Measurements from ENCODE around the gene FIG4. TPM values are rescaled to one million over a fixed set of nuclear protein-coding genes. Genes with fewer than 3 reads are reported as not detected.
"Not testable (repeated sequence)": the region's sequence is repeated elsewhere in the genome, so short reads cannot be mapped to it uniquely, and the experiment has no call there.

FIG4 gene
- total RNA-seq, 5 donors from 2014 or later (not counting 1 experiment from before 2014, with no cell fraction given) = 10.5 to 13.5 (median 11.5) TPM

DNA sequence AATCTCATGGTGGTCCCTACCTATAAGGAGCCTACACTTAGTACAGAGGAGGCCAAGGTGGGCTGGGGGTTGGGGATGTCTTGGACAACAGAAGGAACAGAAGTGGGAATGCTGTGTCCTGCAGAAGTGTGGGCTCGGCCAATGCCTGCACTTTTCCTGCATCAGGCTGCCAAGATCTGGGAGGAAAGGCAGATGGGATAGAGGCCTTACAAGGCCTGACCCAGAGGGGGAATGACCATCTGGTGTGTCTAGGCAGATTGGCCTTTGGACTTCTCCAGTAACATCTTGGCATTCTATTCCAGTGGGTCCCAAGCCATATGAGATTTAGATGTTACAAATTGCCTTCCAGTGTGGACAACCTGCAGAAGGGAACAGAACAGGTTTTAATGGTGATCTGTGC is 162.3 kb downstream of the FIG4 start:
- Mint-ChIP-seq H3K36me3 (no peaks in the 10 kb centered on the region), H3K4me1 (no peaks in the 10 kb centered on the region), H3K27ac (no peak overlapping the region), H3K9me3 (no peaks in the 10 kb centered on the region), H3K4me3 (no peak overlapping the region), H3K27me3 (peaks cover 0 to 8% of the 10 kb centered on the region in 2 donors)
- 100% methylated on average over 1 of the region's 1 CpG for WGBS (ENCODE audit: insufficient coverage)
- Histone ChIP-seq H3K4me1 (ENCODE audit: control insufficient read depth in 1 of 2, extremely low read depth in 1 of 2, insufficient read depth in 2 of 2, low read length in 2 of 2) (no peaks in the 10 kb centered on the region), H3K27ac (ENCODE audit: low read length) (no peak overlapping the region), H3K36me3 (ENCODE audit: control insufficient read depth in 2 of 2, extremely low read depth in 1 of 2, insufficient read depth in 1 of 2, low read length in 1 of 2) (no peaks in the 10 kb centered on the region), H3K4me3 (ENCODE audit: control insufficient read depth in 1 of 2, extremely low read depth in 1 of 2, low read length in 1 of 2) (no peak overlapping the region), H3K27me3 (replicated peaks in 1 of 2; ENCODE audit: control insufficient read depth in 2 of 2, extremely low read depth in 1 of 2, insufficient read depth in 2 of 2, low read length in 1 of 2) (no peaks in the 10 kb centered on the region), H3K9me3 (no peaks in the 10 kb centered on the region)
- ChIA-PET CTCF (no interaction called here), POLR2A (no interaction called here)
- ATAC-seq (replicated peaks in 1 of 4) = no peak
- DNase-seq = no peak

- H3K9me3 ChIP-seq = no peaks in the 10 kb centered on the region
- H3K4me1 ChIP-seq (ENCODE audit: control insufficient read depth in 1 of 2, extremely low read depth in 1 of 2, insufficient read depth in 2 of 2, low read length in 2 of 2) = no peaks in the 10 kb centered on the region
- DNase-seq = no peak
- no peaks in the 10 kb centered on the region for H3K9me3 Mint-ChIP-seq
- H3K27ac ChIP-seq (ENCODE audit: low read length) = no peak overlapping the region
- ChIA-PET CTCF (no interaction called here), POLR2A (no interaction called here)
- H3K27me3 Mint-ChIP-seq = peaks cover 0 to 8% of the 10 kb centered on the region in 2 donors
- H3K4me1 Mint-ChIP-seq = no peaks in the 10 kb centered on the region
- no peaks in the 10 kb centered on the region for H3K36me3 Mint-ChIP-seq
- H3K27me3 ChIP-seq (replicated peaks in 1 of 2; ENCODE audit: control insufficient read depth in 2 of 2, extremely low read depth in 1 of 2, insufficient read depth in 2 of 2, low read length in 1 of 2) = no peaks in the 10 kb centered on the region
- no peak for ATAC-seq (replicated peaks in 1 of 4)
- H3K27ac Mint-ChIP-seq = no peak overlapping the region
- no CpG with 5 or more reads among the region's 2 CpGs for WGBS (ENCODE audit: insufficient coverage)
- H3K4me3 ChIP-seq (ENCODE audit: control insufficient read depth in 1 of 2, extremely low read depth in 1 of 2, low read length in 1 of 2) = no peak overlapping the region
- H3K4me3 Mint-ChIP-seq = no peak overlapping the region
- H3K36me3 ChIP-seq (ENCODE audit: control insufficient read depth in 2 of 2, extremely low read depth in 1 of 2, insufficient read depth in 1 of 2, low read length in 1 of 2) = no peaks in the 10 kb centered on the region
These were observed 162.9 kb downstream of the FIG4 start for GRCh38 chr6:109853951-109854350.

DNA sequence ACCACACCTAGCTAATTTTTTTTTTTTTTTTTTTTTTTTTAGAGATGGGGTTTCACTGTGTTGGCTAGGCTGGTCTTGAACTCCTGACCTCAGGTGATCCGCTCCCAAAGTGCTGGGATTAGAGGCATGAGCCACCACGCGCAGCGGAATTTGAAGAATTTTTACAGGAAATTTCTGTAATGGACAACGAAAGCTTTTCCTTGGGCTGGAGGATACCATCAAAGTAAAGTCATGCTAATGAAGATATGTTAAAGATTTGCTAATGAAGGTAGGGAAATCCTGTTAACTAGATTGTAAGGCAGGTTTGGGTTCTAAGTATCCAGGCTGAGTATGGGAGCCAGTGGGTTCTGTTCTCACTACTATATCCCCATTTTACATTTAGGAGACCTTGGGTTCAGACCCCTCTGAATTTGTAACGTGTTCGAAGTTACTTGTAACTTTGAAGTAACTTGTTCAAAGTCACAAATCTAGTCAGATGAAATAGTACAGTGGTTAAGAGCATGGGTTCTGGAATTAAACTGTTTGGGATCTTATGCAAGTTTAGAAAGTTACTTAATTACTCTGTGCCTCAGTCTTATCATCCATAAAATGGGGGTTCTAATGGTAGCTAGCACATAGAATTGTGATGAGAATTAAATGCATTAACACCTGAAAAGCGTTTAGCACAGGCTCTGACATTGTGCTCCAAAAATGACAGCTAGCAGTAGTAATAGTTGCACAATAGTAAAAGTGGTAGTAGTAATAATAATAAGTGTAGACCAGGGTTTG is 163.6 kb downstream of the FIG4 start:
- Histone ChIP-seq H3K4me1 (ENCODE audit: control insufficient read depth in 1 of 2, extremely low read depth in 1 of 2, insufficient read depth in 2 of 2, low read length in 2 of 2) (no peaks in the 10 kb centered on the region), H3K9me3 (no peaks in the 10 kb centered on the region), H3K36me3 (ENCODE audit: control insufficient read depth in 2 of 2, extremely low read depth in 1 of 2, insufficient read depth in 1 of 2, low read length in 1 of 2) (no peaks in the 10 kb centered on the region), H3K4me3 (ENCODE audit: control insufficient read depth in 1 of 2, extremely low read depth in 1 of 2, low read length in 1 of 2) (no peak overlapping the region), H3K27ac (ENCODE audit: low read length) (no peak overlapping the region), H3K27me3 (replicated peaks in 1 of 2; ENCODE audit: control insufficient read depth in 2 of 2, extremely low read depth in 1 of 2, insufficient read depth in 2 of 2, low read length in 1 of 2) (no peaks in the 10 kb centered on the region)
- Mint-ChIP-seq H3K27ac (no peak overlapping the region), H3K4me3 (no peak overlapping the region), H3K4me1 (no peaks in the 10 kb centered on the region), H3K9me3 (no peaks in the 10 kb centered on the region), H3K27me3 (peaks cover 0 to 10% of the 10 kb centered on the region in 2 donors), H3K36me3 (no peaks in the 10 kb centered on the region)
- WGBS (ENCODE audit: insufficient coverage) = 91% methylated on average over 6 of the region's 8 CpGs
- POLR2A ChIA-PET = no interaction called here
- DNase-seq (no peak), ATAC-seq (replicated peaks in 1 of 4) (no peak)
- CTCF ChIA-PET = no interaction called here

DNA sequence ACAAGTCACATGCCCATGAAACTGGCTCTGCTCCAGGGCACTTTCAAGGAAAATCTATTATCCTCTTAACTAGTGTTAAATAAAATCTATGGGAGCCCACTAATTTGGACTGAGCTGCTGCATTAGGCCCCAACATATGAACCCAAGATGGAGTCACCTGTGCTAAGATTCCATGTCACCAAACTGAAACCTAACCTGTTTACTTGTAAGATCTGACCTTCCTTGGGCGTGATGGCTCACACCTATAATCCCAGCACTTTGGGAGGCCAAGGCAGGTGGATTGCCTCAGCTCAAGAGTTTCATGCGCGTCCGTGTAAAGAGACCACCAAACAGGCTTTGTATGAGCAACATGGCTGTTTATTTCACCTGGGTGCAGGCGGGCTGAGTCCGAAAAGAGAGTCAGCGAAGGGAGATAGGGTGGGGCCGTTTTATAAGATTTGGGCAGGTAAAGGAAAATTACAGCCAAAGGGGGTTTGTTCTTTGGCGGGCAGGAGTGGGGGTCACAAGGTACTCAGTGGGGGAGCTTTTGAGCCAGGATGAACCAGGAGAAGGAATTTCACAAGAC is 164.5 kb downstream of the FIG4 start:
- H3K27me3 ChIP-seq (replicated peaks in 1 of 2; ENCODE audit: control insufficient read depth in 2 of 2, extremely low read depth in 1 of 2, insufficient read depth in 2 of 2, low read length in 1 of 2); H3K27ac Mint-ChIP-seq; ATAC-seq (replicated peaks in 1 of 4); H3K4me3 ChIP-seq (ENCODE audit: control insufficient read depth in 1 of 2, extremely low read depth in 1 of 2, low read length in 1 of 2); H3K4me3 Mint-ChIP-seq; H3K9me3 ChIP-seq; H3K36me3 ChIP-seq (ENCODE audit: control insufficient read depth in 2 of 2, extremely low read depth in 1 of 2, insufficient read depth in 1 of 2, low read length in 1 of 2); H3K27me3 Mint-ChIP-seq; H3K27ac ChIP-seq (ENCODE audit: low read length); CTCF ChIA-PET; H3K4me1 ChIP-seq (ENCODE audit: control insufficient read depth in 1 of 2, extremely low read depth in 1 of 2, insufficient read depth in 2 of 2, low read length in 2 of 2); POLR2A ChIA-PET; H3K36me3 Mint-ChIP-seq; H3K4me1 Mint-ChIP-seq; DNase-seq; H3K9me3 Mint-ChIP-seq: not testable (repeated sequence)
- 85% methylated on average over 8 of the region's 9 CpGs for WGBS (ENCODE audit: insufficient coverage)

DNA sequence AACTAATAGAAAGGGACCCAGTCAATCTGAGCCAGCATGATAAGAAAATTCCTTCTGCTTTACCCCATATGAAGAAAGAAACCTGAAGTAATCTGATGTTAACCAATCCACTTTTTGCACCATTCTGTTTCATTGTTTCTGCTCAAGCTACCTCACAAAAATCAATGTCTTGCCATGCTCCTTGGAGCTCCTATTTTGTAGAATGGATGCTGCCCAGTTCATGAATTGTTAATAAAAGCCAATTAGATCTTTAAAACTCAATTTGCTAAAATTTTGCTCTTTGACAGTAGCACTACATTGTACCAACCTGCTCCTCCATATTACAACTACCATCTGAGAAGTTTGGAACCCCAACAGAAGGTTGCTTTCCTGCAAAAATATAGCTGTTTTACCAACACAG is 170.8 kb downstream of the FIG4 start:
- Mint-ChIP-seq H3K9me3 (peaks cover 0 to 4% (median 3%) of the 10 kb centered on the region in 3 donors), H3K4me1 (no peaks in the 10 kb centered on the region), H3K36me3 (no peaks in the 10 kb centered on the region), H3K27me3 (peaks cover 2 to 10% of the 10 kb centered on the region in 2 donors), H3K4me3 (no peak overlapping the region), H3K27ac (no peak overlapping the region)
- CTCF ChIA-PET = interaction anchor here (0.6 to 0.7 kb wide), 2 partner anchors 67 to 177 kb away, joined by 3 to 5 read pairs; no protein-coding TSS in a partner anchor
- Histone ChIP-seq H3K9me3 (no peaks in the 10 kb centered on the region), H3K4me1 (ENCODE audit: control insufficient read depth in 1 of 2, extremely low read depth in 1 of 2, insufficient read depth in 2 of 2, low read length in 2 of 2) (no peaks in the 10 kb centered on the region), H3K27ac (ENCODE audit: low read length) (no peak overlapping the region), H3K36me3 (ENCODE audit: control insufficient read depth in 2 of 2, extremely low read depth in 1 of 2, insufficient read depth in 1 of 2, low read length in 1 of 2) (no peaks in the 10 kb centered on the region), H3K4me3 (ENCODE audit: control insufficient read depth in 1 of 2, extremely low read depth in 1 of 2, low read length in 1 of 2) (no peak overlapping the region), H3K27me3 (replicated peaks in 1 of 2; ENCODE audit: control insufficient read depth in 2 of 2, extremely low read depth in 1 of 2, insufficient read depth in 2 of 2, low read length in 1 of 2) (peaks cover 0 to 4% of the 10 kb centered on the region in 2 experiments)
- DNase-seq = no peak
- ATAC-seq (replicated peaks in 1 of 4) = no peak
- POLR2A ChIA-PET = no interaction called here

GRCh38 chr6:109864050-109864449 is 173.0 kb downstream of the FIG4 start:
- POLR2A ChIA-PET = no interaction called here

More at GRCh38 chr6:109864050-109864449, 173.0 kb downstream of the FIG4 start:
- CTCF ChIA-PET = no interaction called here
- DNase-seq (no peak), ATAC-seq (replicated peaks in 1 of 4) (no peak)
- Mint-ChIP-seq H3K4me1 (no peaks in the 10 kb centered on the region), H3K27ac (no peak overlapping the region), H3K4me3 (no peak overlapping the region), H3K9me3 (peaks cover 0 to 4% (median 3%) of the 10 kb centered on the region in 3 donors), H3K27me3 (peaks cover 2 to 10% of the 10 kb centered on the region in 2 donors), H3K36me3 (no peaks in the 10 kb centered on the region)
- no peak overlapping the region for H3K4me3 ChIP-seq (ENCODE audit: control insufficient read depth in 1 of 2, extremely low read depth in 1 of 2, low read length in 1 of 2)
- no peaks in the 10 kb centered on the region for H3K4me1 ChIP-seq (ENCODE audit: control insufficient read depth in 1 of 2, extremely low read depth in 1 of 2, insufficient read depth in 2 of 2, low read length in 2 of 2)
- no peaks in the 10 kb centered on the region for H3K9me3 ChIP-seq
- no peak overlapping the region for H3K27ac ChIP-seq (ENCODE audit: low read length)
- H3K36me3 ChIP-seq (ENCODE audit: control insufficient read depth in 2 of 2, extremely low read depth in 1 of 2, insufficient read depth in 1 of 2, low read length in 1 of 2) = no peaks in the 10 kb centered on the region
- peaks cover 0 to 11% of the 10 kb centered on the region in 2 experiments for H3K27me3 ChIP-seq (replicated peaks in 1 of 2; ENCODE audit: control insufficient read depth in 2 of 2, extremely low read depth in 1 of 2, insufficient read depth in 2 of 2, low read length in 1 of 2)
- 50% methylated on average over 1 of the region's 2 CpGs for WGBS (ENCODE audit: insufficient coverage)
